Measurements from ENCODE around the gene FLNA. TPM values are rescaled to one million over a fixed set of nuclear protein-coding genes. Genes with fewer than 3 reads are reported as not detected.
"Not testable (repeated sequence)": the region's sequence is repeated elsewhere in the genome, so short reads cannot be mapped to it uniquely, and the experiment has no call there.

FLNA gene
- total and polyA plus RNA-seq, 2 experiments from 2014 or later: 396 to 468 TPM

GRCh38 chrX:154348114-154348531 lies 26.3 kb downstream of the FLNA start:
- TF ChIP-seq EZH2phosphoT487 (IDR thresholded peaks at IDR 0.05; ENCODE audit: low read depth, severe bottlenecking, unreplicated experiment): no peak
- no peak for DNase-seq (ENCODE audit: low spot score)
- no peaks in the 10 kb centered on the region for H3K36me3 ChIP-seq (replicated peaks; ENCODE audit: insufficient read depth, low read depth)
- H3K4me1 ChIP-seq (ENCODE audit: insufficient read depth): no peaks in the 10 kb centered on the region
- H3K4me3 ChIP-seq: no peak overlapping the region
- no peaks in the 10 kb centered on the region for H3K9me2 ChIP-seq (replicated peaks; ENCODE audit: insufficient read depth)
- no peaks in the 10 kb centered on the region for H4K20me1 ChIP-seq (ENCODE audit: insufficient read depth, poor library complexity, severe bottlenecking)
- no peak overlapping the region for H3K4me2 ChIP-seq
- no peaks in the 10 kb centered on the region for H3K79me2 ChIP-seq
- no peaks in the 10 kb centered on the region for H3K27me3 ChIP-seq
- H2AFZ ChIP-seq: no peak overlapping the region
- no peak overlapping the region for H3K27ac ChIP-seq
- 85% methylated on average over 7 of the region's 7 CpGs for WGBS (ENCODE audit: low lambda C conversion rate, missing lambda C conversion rate)
- H3K9me3 ChIP-seq (ENCODE audit: low read depth): no peaks in the 10 kb centered on the region

- not testable (repeated sequence) for DNase-seq (ENCODE audit: low spot score); H3K79me2 ChIP-seq; H4K20me1 ChIP-seq (ENCODE audit: insufficient read depth, poor library complexity, severe bottlenecking); H3K27me3 ChIP-seq; H3K4me3 ChIP-seq; H3K36me3 ChIP-seq (replicated peaks; ENCODE audit: insufficient read depth, low read depth); H3K4me2 ChIP-seq; H3K9me3 ChIP-seq (ENCODE audit: low read depth); H3K9me2 ChIP-seq (replicated peaks; ENCODE audit: insufficient read depth); H3K27ac ChIP-seq; H2AFZ ChIP-seq; H3K4me1 ChIP-seq (ENCODE audit: insufficient read depth)
- no CpG with 5 or more reads among the region's 20 CpGs for WGBS (ENCODE audit: low lambda C conversion rate, missing lambda C conversion rate)
Observed at GRCh38 chrX:154343620-154344019, 30.8 kb downstream of the FLNA start.

GRCh38 chrX:154343063-154343462 lies 31.4 kb downstream of the FLNA start:
- not testable (repeated sequence) for H4K20me1 ChIP-seq (ENCODE audit: insufficient read depth, poor library complexity, severe bottlenecking); H3K4me3 ChIP-seq; H3K79me2 ChIP-seq; H3K4me2 ChIP-seq; H3K36me3 ChIP-seq (replicated peaks; ENCODE audit: insufficient read depth, low read depth); H3K27ac ChIP-seq; DNase-seq (ENCODE audit: low spot score); H3K9me3 ChIP-seq (ENCODE audit: low read depth); H2AFZ ChIP-seq; H3K27me3 ChIP-seq; H3K9me2 ChIP-seq (replicated peaks; ENCODE audit: insufficient read depth); H3K4me1 ChIP-seq (ENCODE audit: insufficient read depth)
- WGBS (ENCODE audit: low lambda C conversion rate, missing lambda C conversion rate): no CpG with 5 or more reads among the region's 16 CpGs

- H3K9me2 ChIP-seq (replicated peaks; ENCODE audit: insufficient read depth); H3K4me1 ChIP-seq (ENCODE audit: insufficient read depth); H3K27ac ChIP-seq; H3K4me3 ChIP-seq; H3K9me3 ChIP-seq (ENCODE audit: low read depth); H3K36me3 ChIP-seq (replicated peaks; ENCODE audit: insufficient read depth, low read depth); H3K4me2 ChIP-seq; H3K27me3 ChIP-seq; H4K20me1 ChIP-seq (ENCODE audit: insufficient read depth, poor library complexity, severe bottlenecking); H3K79me2 ChIP-seq; H2AFZ ChIP-seq; DNase-seq (ENCODE audit: low spot score): not testable (repeated sequence)
- 20% methylated on average over 2 of the region's 115 CpGs for WGBS (ENCODE audit: low lambda C conversion rate, missing lambda C conversion rate)
Observed at GRCh38 chrX:154341399-154342298, 32.8 kb downstream of the FLNA start.

- Histone ChIP-seq H3K36me3 (replicated peaks; ENCODE audit: insufficient read depth, low read depth) (no peaks in the 10 kb centered on the region), H3K27me3 (no peaks in the 10 kb centered on the region)
- 83% methylated on average over 10 of the region's 10 CpGs for WGBS (ENCODE audit: low lambda C conversion rate, missing lambda C conversion rate)
Observed at GRCh38 chrX:154334496-154334895, 39.9 kb downstream of the FLNA start.

More at GRCh38 chrX:154334496-154334895, 39.9 kb downstream of the FLNA start:
- no peak overlapping the region for H3K4me3 ChIP-seq
- no peaks in the 10 kb centered on the region for H3K9me2 ChIP-seq (replicated peaks; ENCODE audit: insufficient read depth)
- no peak for TF ChIP-seq CTCF (IDR thresholded peaks at IDR 0.05; ENCODE audit: poor library complexity)
- TF ChIP-seq EZH2 (IDR thresholded peaks at IDR 0.05; ENCODE audit: borderline replicate concordance): no peak
- no peak for TF ChIP-seq EZH2phosphoT487 (IDR thresholded peaks at IDR 0.05; ENCODE audit: low read depth, severe bottlenecking, unreplicated experiment)
- H3K4me2 ChIP-seq: no peak overlapping the region
- H2AFZ ChIP-seq: no peak overlapping the region
- no peaks in the 10 kb centered on the region for H3K4me1 ChIP-seq (ENCODE audit: insufficient read depth)
- no peaks in the 10 kb centered on the region for H3K9me3 ChIP-seq (ENCODE audit: low read depth)
- DNase-seq (ENCODE audit: low spot score): no peak
- H3K79me2 ChIP-seq: no peaks in the 10 kb centered on the region
- H3K27ac ChIP-seq: no peak overlapping the region
- H4K20me1 ChIP-seq (ENCODE audit: insufficient read depth, poor library complexity, severe bottlenecking): no peaks in the 10 kb centered on the region

All from hepatocyte (in vitro differentiated cells).